ENCODE data around the gene GOSR2.
"Not testable (repeated sequence)": the region's sequence is repeated elsewhere in the genome, so short reads cannot be mapped to it uniquely, and the experiment has no call there.

Gene GOSR2

GRCh38 chr17:46935658-46936266 is 12.8 kb downstream of the GOSR2 start:
- DNase-seq = no peak

- DNase-seq = peak; percentile 78
These were observed 17.9 kb downstream of the GOSR2 start for GRCh38 chr17:46940692-46941404.

GRCh38 chr17:46942441-46943217 is 19.7 kb downstream of the GOSR2 start:
- peak; percentile 77 for DNase-seq

GRCh38 chr17:46943218-46943500 is 20.2 kb downstream of the GOSR2 start:
- no peak for DNase-seq

- no peak for DNase-seq
These were observed 20.8 kb downstream of the GOSR2 start for GRCh38 chr17:46943501-46944393.

- DNase-seq = no peak
These were observed 22.0 kb downstream of the GOSR2 start for GRCh38 chr17:46944931-46945330.

- DNase-seq = no peak
These were observed 24.3 kb downstream of the GOSR2 start for GRCh38 chr17:46947216-46947615.

GRCh38 chr17:46948544-46948943 is 25.6 kb downstream of the GOSR2 start:
- no peak for DNase-seq

- DNase-seq = no peak
These were observed 26.6 kb downstream of the GOSR2 start for GRCh38 chr17:46949291-46950174.

- no peak for DNase-seq
These were observed 27.5 kb downstream of the GOSR2 start for GRCh38 chr17:46950342-46950996.

GRCh38 chr17:46950997-46951621 is 28.1 kb downstream of the GOSR2 start:
- no peak for DNase-seq

- DNase-seq = no peak
These were observed 28.7 kb downstream of the GOSR2 start for GRCh38 chr17:46951706-46952105.

- no peak for DNase-seq
These were observed 29.2 kb downstream of the GOSR2 start for GRCh38 chr17:46952115-46952514.

GRCh38 chr17:46953191-46953590 is 30.2 kb downstream of the GOSR2 start:
- DNase-seq = not testable (repeated sequence)

GRCh38 chr17:46958041-46958591 is 35.2 kb downstream of the GOSR2 start:
- DNase-seq = no peak

GRCh38 chr17:46960152-46960551 is 37.2 kb downstream of the GOSR2 start:
- DNase-seq = no peak

GRCh38 chr17:46962374-46962790 is 39.4 kb downstream of the GOSR2 start:
- no peak for DNase-seq

- no peak for DNase-seq
These were observed 40.6 kb downstream of the GOSR2 start for GRCh38 chr17:46963571-46963970.

- DNase-seq = no peak
These were observed 41.6 kb downstream of the GOSR2 start for GRCh38 chr17:46964315-46965265.
